ENCODE data around the gene SDCCAG8. TPM values are rescaled to one million over a fixed set of nuclear protein-coding genes. Genes with fewer than 3 reads are reported as not detected.

SDCCAG8 gene
- total RNA-seq, 1 experiment from 2014 or later: 14.0 TPM

- ChIA-PET POLR2A (interaction anchor here (0.6 kb wide), 1 partner anchor 746 kb away, joined by 4 read pairs; no protein-coding TSS in a partner anchor), CTCF (interaction anchor here (0.7 kb wide), 1 partner anchor 800 kb away, joined by 5 read pairs; no protein-coding TSS in a partner anchor)
- H3K27ac ChIP-seq (ENCODE audit: low read length): peak overlapping the region; percentile 89
- TF ChIP-seq TCF7L2 (IDR thresholded peaks at IDR 0.05; ENCODE audit: low read depth, low read length) (no peak), REST (IDR thresholded peaks at IDR 0.05; ENCODE audit: insufficient read depth in 1 of 2, low read depth in 2 of 2, low read length in 1 of 2) (no peak), CTCF (IDR thresholded peaks at IDR 0.05) (no peak), SIN3A (IDR thresholded peaks at IDR 0.05; ENCODE audit: borderline replicate concordance, insufficient read depth, low read depth, low read length) (no peak), POLR2AphosphoS5 (IDR thresholded peaks at IDR 0.05; ENCODE audit: low read depth, low read length) (no peak)
- no peak for DNase-seq (ENCODE audit: low read depth, low spot score)
- in situ Hi-C loops (cut with HindIII; ENCODE audit: low pct_unique_long_range_greater_than_20kb, low sequenced_read_pairs) (no loop called here), intact Hi-C loops (cut with micrococcal nuclease; ENCODE audit: unreplicated experiment) (no loop called here)
- peak overlapping the region; percentile 23 to 37 for H3K4me3 ChIP-seq (ENCODE audit: low read depth in 2 of 2, low read length in 2 of 2)
- H3K4me1 ChIP-seq (ENCODE audit: control insufficient read depth, insufficient read depth, low read length): peaks cover 23% of the 10 kb centered on the region
- peak; percentile 85 for ATAC-seq
- H3K36me3 ChIP-seq (ENCODE audit: control insufficient read depth, insufficient read depth, low read length): no peaks in the 10 kb centered on the region
- no TSS peak for BruUV-seq (replicated peaks)
- H3K27me3 ChIP-seq (ENCODE audit: control insufficient read depth, insufficient read depth, low read length): no peaks in the 10 kb centered on the region
- no peaks in the 10 kb centered on the region for H3K9me3 ChIP-seq (ENCODE audit: control insufficient read depth, insufficient read depth, low read depth, low read length)
These were observed 13.1 kb downstream of the SDCCAG8 start for GRCh38 chr1:243268751-243269460.

- Histone ChIP-seq H3K9me3 (ENCODE audit: control insufficient read depth, insufficient read depth, low read depth, low read length) (no peaks in the 10 kb centered on the region), H3K27ac (ENCODE audit: low read length) (peak overlapping the region; percentile 89), H3K4me1 (ENCODE audit: control insufficient read depth, insufficient read depth, low read length) (peaks cover 20% of the 10 kb centered on the region), H3K36me3 (ENCODE audit: control insufficient read depth, insufficient read depth, low read length) (no peaks in the 10 kb centered on the region), H3K27me3 (ENCODE audit: control insufficient read depth, insufficient read depth, low read length) (no peaks in the 10 kb centered on the region), H3K4me3 (ENCODE audit: low read depth in 2 of 2, low read length in 2 of 2) (peak overlapping the region in 1 of 2 experiments; percentile 23; a peak in 1 of 4 replicates)
- in situ Hi-C loops (cut with HindIII; ENCODE audit: low pct_unique_long_range_greater_than_20kb, low sequenced_read_pairs) (no loop called here), intact Hi-C loops (cut with micrococcal nuclease; ENCODE audit: unreplicated experiment) (no loop called here)
- no TSS peak for BruUV-seq (replicated peaks)
- TF ChIP-seq POLR2AphosphoS5 (IDR thresholded peaks at IDR 0.05; ENCODE audit: low read depth, low read length): no peak
- no peak for TF ChIP-seq SIN3A (IDR thresholded peaks at IDR 0.05; ENCODE audit: borderline replicate concordance, insufficient read depth, low read depth, low read length)
- TF ChIP-seq CTCF (IDR thresholded peaks at IDR 0.05): no peak
- TF ChIP-seq REST (IDR thresholded peaks at IDR 0.05; ENCODE audit: insufficient read depth in 1 of 2, low read depth in 2 of 2, low read length in 1 of 2): no peak
- TF ChIP-seq TCF7L2 (IDR thresholded peaks at IDR 0.05; ENCODE audit: low read depth, low read length): no peak
- DNase-seq (ENCODE audit: low read depth, low spot score) (no peak), ATAC-seq (peak; percentile 17)
- ChIA-PET POLR2A (interaction anchor here (0.6 kb wide), 1 partner anchor 746 kb away, joined by 4 read pairs; no protein-coding TSS in a partner anchor), CTCF (no interaction called here)
These were observed 13.6 kb downstream of the SDCCAG8 start for GRCh38 chr1:243269461-243269801.
